PFSK-1 (cell line): ENCODE data around the gene PSKH1.

Experiments used
- POLR2AphosphoS5 ChIP-seq: IDR thresholded peaks from 2 replicates; pipeline ENCODE4 v1.6.1; 2012; ENCODE audit warnings: low read depth, mild to moderate bottlenecking, control low read depth, low read length, moderate library complexity
- SIN3A ChIP-seq: IDR thresholded peaks from 2 replicates; pipeline ENCODE4 v1.6.1; 2012; ENCODE audit warnings: mild to moderate bottlenecking, low read length, moderate library complexity, borderline replicate concordance; ENCODE audit not compliant: insufficient read depth
- TAF1 ChIP-seq: IDR thresholded peaks from 2 replicates; pipeline ENCODE4 v1.6.1; 2012; ENCODE audit warnings: low read length, control low read depth, borderline replicate concordance; ENCODE audit not compliant: insufficient read depth

GRCh38 chr16:67848118-67848517, 44.9 kb upstream of the PSKH1 start:
- no peak for TF ChIP-seq TAF1
- no peak for TF ChIP-seq POLR2AphosphoS5
- TF ChIP-seq SIN3A, result no peak
